VCaP (cell line): ENCODE measurements around the gene AFP.

ENCODE experiments used
- H3K27ac ChIP-seq: fragments of 450-650 bp; 2 replicates; pipeline ENCODE4 v1.5.1; 2017
- CTCF ChIP-seq: fragments of 450-650 bp; conservative IDR thresholded peaks from 2 replicates; pipeline ENCODE4 v1.5.1; 2017; ENCODE audit warnings: mild to moderate bottlenecking, moderate library complexity

AFP gene

DNA sequence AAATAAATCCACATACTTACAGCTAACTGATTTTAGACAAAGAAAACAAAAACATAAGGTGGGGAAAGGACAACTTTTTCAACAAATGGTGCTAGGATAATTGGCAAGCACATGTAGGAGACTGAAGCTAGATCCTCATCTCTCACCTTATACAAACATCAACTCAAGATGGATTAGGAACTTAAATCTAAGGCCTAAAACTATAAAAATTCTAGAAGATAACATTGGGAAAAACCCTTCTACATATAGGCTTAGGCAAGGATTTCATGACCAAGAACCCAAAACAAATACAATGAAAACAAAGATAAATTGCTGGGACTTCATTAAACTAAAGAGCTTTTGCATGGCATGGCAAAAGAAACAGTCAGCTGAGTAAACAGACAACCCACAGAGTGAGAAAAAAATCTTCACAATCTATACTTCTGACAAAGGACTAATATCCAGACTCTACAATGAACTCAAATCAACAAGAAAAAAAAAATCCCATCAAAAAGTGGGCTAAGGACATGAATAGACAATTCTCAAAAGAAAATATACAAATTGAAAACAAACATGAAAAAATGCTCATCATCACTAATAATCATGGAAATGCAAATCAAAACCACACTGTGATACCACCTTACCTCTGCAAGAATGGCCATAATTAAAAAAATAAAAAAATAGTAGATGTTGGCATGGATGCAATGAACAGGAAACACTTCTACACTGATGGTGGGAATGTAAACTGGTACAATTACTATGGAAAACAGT, 14.1 kb upstream of the AFP start:
- no peak overlapping the region for H3K27ac ChIP-seq
- no peak for TF ChIP-seq CTCF

GRCh38 chr4:73422458-73422752, 13.6 kb upstream of the AFP start:
- no peak overlapping the region for H3K27ac ChIP-seq
- TF ChIP-seq CTCF = no peak

GRCh38 chr4:73423184-73423583, 12.8 kb upstream of the AFP start:
- no peak overlapping the region for H3K27ac ChIP-seq
- TF ChIP-seq CTCF = no peak

DNA sequence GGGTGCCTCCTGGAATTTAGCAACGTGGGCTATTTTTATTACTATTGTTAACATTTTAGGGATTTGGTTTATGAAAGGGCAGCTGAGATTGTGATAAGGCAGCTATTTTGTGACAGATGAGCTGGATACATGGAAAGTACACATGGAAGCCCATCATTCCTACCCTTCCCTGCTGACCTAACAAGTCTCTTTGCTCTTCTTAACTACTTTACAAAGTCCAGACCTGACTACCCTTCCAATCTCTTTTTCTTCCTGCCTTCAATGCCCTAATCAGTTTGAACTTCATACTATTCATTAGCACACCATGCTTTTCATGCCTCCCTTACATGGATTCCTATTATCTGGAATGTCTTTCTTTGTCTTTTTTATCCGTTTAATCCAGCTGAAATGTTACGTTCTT, 9.4 kb upstream of the AFP start:
- no peak for TF ChIP-seq CTCF
- H3K27ac ChIP-seq = no peak overlapping the region

DNA sequence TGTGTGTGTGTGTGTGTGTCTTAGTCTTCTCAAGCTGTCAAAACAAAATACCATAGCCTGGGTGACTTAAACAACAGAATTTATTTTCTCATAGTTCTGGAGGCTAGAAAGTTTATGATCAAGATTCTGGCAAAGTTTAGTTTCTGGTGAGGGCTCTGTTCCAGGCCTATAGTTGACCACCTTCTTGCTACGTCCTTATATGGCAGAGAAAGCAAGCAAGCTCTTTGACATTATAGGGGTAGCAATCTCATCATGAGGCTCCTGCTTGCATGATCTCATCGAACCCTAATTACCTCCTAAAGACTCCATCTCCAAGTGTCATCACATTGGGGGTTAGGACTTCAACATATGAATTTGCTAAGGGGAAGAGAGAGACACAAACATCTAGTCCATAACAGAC, 6.9 kb upstream of the AFP start:
- no peak overlapping the region for H3K27ac ChIP-seq
- TF ChIP-seq CTCF = no peak

GRCh38 chr4:73429826-73430587, 6.0 kb upstream of the AFP start:
- no peak for TF ChIP-seq CTCF

GRCh38 chr4:73431813-73432168, 4.2 kb upstream of the AFP start:
- H3K27ac ChIP-seq = no peak overlapping the region
- no peak for TF ChIP-seq CTCF

More at GRCh38 chr4:73429826-73430587, 6.0 kb upstream of the AFP start:
- no peak overlapping the region for H3K27ac ChIP-seq
